ENCODE measurements around the gene KLHL17.

Gene KLHL17

GRCh38 chr1:923131-923990 lies 37.0 kb upstream of the KLHL17 start, which contains the start of gene SAMD11:
TSS of gene SAMD11 (plus strand) at chr1:923923. CDS start at chr1:924432, 509 bp downstream.
- DNase-seq (ENCODE audit: low spot score): peak; percentile 87

GRCh38 chr1:923991-924655 lies 36.3 kb upstream of the KLHL17 start:
- DNase-seq (ENCODE audit: low spot score): peak; percentile 64

GRCh38 chr1:924656-925560 lies 35.5 kb upstream of the KLHL17 start:
- peak; percentile 70 for DNase-seq (ENCODE audit: low spot score)

DNA sequence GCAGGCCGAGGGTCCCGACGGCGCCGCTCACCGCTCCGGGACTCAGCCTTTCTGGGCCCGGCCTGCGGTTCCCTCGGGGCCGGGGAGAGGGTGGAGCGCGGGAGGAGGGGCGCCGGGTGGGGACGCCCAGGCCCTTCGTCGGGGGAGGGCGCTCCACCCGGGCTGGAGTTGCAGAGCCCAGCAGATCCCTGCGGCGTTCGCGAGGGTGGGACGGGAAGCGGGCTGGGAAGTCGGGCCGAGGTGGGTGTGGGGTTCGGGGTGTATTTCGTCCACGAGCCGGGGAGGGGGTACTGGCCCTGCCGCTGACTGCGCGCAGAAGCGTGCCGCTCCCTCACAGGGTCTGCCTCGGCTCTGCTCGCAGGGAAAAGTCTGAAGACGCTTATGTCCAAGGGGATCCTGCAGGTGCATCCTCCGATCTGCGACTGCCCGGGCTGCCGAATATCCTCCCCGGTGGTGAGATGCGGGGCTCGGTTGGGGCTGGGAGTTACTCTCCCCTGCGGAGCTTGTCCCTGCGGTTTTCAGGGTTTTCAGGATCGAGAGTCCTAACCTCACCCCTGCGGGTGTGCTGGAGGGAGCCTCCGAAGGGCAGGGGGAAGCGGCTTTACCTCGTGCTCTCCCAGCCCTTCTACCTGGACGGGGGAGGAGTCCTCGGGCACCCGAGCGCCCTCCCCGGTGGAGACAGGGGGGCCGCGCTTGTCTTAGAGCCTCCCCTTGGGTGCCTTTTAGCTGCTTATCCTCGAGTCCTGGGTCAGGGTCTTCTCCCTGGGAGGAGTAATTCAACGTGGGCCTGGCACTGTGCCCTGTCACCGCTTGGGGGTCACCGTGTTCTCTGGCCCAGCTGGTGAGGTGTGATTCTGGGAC lies 34.6 kb upstream of the KLHL17 start:
- DNase-seq (ENCODE audit: low spot score): peak; percentile 92

GRCh38 chr1:927234-927633 lies 33.1 kb upstream of the KLHL17 start:
- DNase-seq (ENCODE audit: low spot score): no peak

GRCh38 chr1:927748-928147 lies 32.6 kb upstream of the KLHL17 start:
- DNase-seq (ENCODE audit: low spot score): no peak

DNA sequence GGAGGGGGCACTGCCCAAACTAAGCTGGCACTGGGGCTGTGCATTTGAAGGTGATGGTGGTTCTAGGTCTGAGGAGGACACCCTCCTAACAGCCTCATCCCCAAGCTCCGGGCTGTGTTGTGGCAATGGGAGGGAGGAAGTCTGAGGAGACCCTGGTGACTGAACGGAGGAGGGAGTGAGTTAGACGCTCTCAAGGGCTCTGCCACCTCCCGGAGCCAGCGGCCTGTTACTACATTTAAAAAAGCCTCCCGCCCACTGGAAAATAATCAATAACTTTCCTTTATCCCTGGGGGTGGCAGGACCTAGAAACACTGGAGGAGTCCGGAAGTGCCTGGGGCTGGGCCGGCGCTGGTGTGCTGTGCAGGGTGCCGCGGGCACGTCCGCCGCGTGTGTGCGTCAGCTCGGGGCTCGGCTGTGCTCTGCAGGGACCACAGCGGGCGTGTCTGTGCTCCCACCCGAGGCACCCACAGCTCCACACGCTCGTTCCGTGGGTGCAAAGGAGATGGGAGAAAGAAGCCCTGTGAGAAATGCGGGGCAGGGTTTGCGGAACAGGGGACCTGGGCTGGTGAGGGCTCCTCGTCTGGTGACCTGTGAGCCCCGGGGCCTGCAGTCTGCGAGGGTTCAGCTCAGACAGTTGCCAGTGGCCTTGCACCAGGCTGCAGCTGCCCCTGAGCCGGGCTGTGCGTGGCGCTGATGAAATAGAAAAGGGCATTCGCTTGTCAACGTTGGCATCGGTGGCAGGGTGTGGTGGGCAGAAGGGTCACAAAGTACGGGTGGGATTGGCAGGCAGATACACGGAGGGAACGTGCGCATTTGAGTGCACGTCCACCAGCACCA lies 31.3 kb upstream of the KLHL17 start:
- DNase-seq (ENCODE audit: low spot score): no peak

DNA sequence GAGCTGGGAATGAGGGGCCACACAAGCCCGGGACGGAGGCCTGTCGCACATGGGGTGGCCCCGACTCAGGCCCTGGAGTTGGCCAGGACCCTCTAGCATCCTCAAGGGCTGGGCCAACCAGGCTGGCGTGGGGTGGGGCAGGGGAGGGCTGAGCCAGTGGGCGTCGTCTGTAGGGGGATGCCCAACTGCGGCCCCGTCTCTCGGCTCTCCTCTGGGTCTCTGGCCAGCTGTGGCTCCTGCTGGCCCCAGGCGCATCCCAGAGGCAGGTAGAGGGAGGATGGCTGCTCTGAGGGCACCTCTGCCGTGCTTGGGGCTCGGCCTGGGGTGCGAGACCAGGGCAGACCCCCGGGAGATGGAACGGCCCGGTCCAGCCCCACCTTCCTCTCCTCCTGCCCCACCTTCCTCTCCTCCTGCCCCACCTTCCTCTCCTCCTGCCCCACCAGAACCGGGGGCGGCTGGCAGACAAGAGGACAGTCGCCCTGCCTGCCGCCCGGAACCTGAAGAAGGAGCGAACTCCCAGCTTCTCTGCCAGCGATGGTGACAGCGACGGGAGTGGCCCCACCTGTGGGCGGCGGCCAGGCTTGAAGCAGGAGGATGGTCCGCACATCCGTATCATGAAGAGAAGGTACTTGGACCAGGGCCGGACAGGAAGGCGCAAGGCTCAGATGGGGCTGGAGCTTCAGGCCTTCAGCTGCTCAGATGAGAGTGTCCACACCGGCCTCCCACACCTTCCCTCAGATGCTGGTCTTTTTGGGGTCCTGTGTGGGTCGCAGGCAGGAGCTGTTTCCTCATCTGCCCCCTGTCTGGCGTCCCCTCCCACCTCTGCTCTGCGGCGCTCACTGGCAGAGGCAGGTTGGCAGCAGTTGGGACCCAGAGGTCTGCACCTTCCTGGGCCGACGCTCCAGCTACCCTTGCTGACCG lies 30.4 kb upstream of the KLHL17 start:
- DNase-seq (ENCODE audit: low spot score): no peak

DNA sequence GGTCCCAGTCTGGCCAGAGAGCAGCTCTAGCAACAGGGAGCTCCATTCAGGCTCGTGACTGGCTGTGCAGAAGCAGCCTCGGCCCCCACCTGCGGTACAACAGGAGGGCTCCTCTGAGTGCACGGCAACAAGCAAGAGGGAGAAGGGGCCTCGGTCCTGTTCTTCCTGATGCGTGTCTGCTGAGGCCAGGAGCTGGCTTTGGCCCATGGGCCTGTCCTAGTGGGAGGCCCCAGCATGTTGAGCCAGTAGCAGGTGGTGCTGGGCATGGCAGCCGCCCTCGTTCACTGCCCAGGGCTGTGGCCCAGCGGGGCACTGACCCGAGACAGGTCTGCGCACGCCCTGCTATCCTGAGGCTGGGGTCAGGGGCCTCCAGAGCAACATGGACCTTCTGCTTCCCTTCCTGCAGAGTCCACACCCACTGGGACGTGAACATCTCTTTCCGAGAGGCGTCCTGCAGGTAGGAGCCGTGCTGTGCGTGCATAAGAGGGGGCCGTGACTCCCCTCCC lies 29.7 kb upstream of the KLHL17 start:
- no peak for DNase-seq (ENCODE audit: low spot score)

DNA sequence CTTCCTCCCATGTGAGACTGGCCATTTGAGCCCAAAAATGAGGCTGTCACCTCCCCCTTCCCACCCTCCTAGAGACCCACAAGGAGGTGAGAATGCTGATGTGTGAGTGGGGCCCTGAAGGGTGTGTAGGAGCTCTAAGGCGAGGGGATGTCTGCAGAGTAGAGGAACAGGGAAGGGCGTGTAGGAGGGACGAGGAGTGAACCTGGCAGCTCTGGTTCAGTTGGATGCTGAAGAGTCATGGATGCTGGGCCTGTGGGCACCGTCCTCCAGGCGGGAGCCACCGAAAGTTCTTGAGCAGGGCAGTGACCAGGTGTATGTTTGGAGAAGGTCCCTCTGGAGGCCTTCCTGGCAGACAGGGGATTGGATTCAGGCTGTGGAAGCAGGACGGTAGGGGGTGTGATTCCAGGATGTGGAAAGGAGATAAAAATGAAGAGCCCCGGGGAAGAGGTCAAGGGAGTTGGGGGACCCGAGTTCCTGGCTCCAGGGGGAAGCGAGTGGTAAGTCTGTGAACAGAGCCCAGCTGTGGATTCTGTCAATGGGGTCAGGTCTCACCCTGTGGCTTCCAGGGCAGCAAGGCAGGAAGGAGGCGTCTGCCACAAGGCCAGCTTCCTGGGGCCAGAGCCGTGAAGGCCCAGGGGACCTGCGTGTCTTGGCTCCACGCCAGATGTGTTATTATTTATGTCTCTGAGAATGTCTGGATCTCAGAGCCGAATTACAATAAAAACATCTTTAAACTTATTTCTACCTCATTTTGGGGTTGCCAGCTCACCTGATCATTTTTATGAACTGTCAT lies 28.8 kb upstream of the KLHL17 start:
- DNase-seq (ENCODE audit: low spot score): no peak

- DNase-seq (ENCODE audit: low spot score): no peak
Observed at GRCh38 chr1:932173-932510, 28.2 kb upstream of the KLHL17 start.

GRCh38 chr1:932776-933602 lies 27.4 kb upstream of the KLHL17 start:
- DNase-seq (ENCODE audit: low spot score): no peak

GRCh38 chr1:933603-933940 lies 26.8 kb upstream of the KLHL17 start:
- no peak for DNase-seq (ENCODE audit: low spot score)

DNA sequence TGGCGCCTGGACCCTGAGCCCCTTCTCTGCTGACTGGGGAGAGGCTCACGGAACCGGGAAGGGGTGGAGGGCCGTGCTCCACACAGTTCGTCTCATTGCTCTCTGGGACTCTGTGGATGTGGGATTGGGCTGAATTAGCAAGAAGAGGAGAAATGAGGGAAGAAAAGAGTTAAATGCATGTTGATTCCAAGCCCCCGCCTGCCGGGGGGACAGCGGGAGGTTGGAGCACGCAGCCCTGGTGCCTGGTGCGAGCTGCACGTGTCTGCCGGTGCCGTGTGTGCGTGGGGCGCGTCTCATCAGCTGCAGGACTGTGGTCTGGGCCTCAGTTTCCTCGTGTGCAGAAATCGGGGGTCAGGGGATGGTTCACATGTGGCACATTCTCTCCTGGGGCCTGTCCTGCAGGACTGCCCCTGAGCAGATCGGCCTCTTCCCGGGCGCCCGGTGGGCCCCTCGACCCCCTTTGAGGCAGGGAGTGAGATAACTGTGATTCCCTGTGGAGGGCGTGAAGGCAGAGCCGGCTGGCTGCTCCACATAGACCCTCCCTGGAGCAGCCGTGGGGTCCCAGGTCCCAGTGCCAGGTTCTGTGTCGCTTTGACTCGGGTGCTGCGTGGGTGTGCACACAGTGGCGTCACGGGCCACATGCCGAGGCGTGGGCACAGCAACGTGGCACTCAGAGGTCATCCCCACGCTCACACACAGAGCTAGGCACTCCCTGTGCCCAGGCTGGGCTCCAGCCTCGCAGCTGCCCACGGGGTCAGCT lies 25.2 kb upstream of the KLHL17 start:
- no peak for DNase-seq (ENCODE audit: low spot score)

GRCh38 chr1:935751-936231 lies 24.6 kb upstream of the KLHL17 start:
- DNase-seq (ENCODE audit: low spot score): no peak

DNA sequence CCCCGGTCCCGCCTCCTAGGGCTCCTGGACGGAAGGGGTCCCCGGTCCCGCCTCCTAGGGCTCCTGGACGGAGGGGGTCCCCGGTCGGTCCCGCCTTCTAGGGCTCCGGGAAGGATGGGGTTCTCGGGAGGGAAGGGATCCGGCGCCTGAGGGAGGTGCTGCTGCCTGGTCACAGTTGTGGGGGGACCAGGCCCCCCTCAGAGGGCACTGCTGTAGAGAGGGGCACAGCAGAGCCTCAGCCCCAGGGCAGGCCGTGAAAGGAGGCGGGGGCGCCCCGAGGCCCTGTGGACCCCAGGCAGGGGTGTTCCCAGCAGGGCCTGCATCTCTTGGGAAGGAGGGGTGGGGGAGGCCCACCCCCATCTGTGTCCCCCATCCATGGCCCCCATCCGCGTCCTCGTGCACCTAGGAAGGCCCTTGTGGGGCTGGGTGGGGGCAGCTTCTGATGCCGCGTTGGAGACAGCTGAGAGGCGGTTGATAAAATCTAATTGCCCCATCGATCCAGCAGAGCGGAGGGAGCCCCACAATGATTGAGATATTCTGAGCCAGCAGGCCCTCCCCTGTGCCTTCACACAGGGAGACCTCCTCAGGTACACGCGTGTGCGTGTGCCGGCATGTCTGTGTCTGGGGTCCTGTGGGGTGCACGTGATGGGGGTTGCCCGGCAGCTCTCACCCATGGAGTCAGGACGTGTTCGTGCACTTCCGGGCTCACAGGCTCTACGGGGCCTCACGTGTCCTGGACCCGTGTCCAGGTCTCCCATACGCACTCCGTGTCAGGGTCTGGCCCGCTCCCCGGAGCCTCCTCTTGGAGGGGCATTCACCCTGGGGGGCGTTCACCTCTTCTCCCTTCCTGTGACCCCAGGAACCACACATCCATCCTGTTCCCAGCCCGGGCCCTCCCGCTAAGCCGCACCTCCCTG lies 23.8 kb upstream of the KLHL17 start:
- DNase-seq (ENCODE audit: low spot score): no peak
